Measurements from ENCODE around the gene ZNF362.
A peak's percentile ranks its signal among the peaks of the same experiment; 100 is the strongest.
"Not testable (repeated sequence)": the region's sequence is repeated elsewhere in the genome, so short reads cannot be mapped to it uniquely, and the experiment has no call there.

ZNF362 gene, protein sequence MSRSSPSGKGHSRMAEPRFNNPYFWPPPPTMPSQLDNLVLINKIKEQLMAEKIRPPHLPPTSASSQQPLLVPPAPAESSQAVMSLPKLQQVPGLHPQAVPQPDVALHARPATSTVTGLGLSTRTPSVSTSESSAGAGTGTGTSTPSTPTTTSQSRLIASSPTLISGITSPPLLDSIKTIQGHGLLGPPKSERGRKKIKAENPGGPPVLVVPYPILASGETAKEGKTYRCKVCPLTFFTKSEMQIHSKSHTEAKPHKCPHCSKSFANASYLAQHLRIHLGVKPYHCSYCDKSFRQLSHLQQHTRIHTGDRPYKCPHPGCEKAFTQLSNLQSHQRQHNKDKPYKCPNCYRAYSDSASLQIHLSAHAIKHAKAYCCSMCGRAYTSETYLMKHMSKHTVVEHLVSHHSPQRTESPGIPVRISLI

DNA sequence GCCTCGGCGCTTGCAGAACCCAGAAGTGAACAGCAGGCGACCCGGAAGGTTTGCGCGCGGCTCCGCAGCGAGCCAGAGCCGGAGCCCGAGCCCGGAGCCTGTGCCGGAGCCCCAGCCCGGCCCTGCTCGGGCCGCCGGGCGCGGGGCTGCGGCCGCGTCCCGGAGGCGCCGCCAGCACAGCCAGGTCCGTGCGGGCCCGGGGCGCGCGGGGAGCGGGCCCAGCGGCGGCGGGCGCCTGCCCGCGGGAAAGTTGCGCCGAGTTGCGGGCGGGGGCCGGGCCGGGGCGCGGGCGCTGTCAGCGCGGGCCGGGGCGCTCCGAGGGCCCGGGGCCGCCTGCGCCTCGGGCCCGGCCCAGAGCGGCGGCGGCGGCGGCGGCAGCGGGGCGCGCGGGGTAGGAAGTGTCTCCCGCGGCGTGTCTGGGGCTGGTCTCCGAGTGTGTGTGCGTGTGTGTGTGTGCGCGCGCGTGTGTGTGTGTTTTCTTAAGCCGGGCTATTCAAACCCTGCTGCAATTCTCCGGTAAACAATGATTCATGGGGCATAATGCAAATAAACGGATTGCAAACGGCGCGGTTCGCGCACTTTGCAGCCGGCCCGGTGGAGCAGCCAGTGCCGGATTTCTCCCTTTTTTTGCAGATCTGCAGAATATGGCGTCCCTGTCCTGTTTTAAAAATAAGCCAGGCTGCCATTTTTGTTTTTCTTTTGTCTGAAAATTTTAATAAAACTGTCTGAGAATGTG is at the start of gene ZNF362:
TSS of gene ZNF362 (plus strand) at position 22 of the 736 bp plus-strand sequence. CDS start 14,083 bp downstream, outside the sequence.
- DNase-seq (ENCODE audit: low read depth), result peak; percentile 49

- no peak for DNase-seq (ENCODE audit: low read depth)
Measured at GRCh38 chr1:33211972-33212371, 44.3 kb upstream of the ZNF362 start.

- no peak for DNase-seq (ENCODE audit: low read depth)
Measured at GRCh38 chr1:33219886-33220661, 36.2 kb upstream of the ZNF362 start.

DNA sequence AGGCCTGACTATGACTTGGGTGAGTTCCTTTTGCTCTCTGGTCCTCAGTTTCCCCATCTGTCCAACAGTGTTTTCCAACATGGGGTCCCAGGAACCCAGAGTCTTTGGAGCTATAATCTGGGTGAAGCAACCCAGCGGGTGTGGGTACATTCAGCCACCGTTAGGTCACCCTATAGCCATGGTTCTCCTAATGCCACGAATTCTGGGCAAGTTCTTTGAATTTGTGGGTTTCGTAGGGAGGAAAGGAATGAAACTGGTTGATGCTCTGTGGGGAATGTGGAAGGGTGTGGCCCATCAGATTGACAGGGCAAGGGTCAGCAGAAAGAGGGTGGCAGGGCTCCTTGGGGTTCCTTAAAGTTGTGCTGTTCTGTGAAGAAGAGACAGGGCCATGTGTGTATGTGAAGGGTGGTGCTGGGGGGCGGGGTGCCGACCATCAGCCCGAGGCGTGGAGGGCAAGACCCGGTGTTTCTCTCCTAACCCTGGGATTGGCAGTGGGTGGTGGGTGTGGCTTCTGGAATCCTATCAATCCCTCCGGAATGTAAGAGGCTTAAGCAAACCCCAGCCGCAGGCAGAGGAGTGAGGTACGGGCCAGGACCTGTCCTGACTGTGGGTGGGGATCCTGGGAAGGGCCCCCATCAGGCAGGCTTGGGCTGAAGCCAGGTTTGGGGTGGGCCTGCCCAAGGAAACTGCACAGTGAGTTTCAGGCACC is 35.5 kb upstream of the ZNF362 start:
- DNase-seq (ENCODE audit: low read depth), result no peak

GRCh38 chr1:33221385-33221758 is 34.9 kb upstream of the ZNF362 start:
- DNase-seq (ENCODE audit: low read depth), result no peak

GRCh38 chr1:33222381-33222780 is 33.9 kb upstream of the ZNF362 start:
- no peak for DNase-seq (ENCODE audit: low read depth)

- no peak for DNase-seq (ENCODE audit: low read depth)
Measured at GRCh38 chr1:33224166-33224707, 32.1 kb upstream of the ZNF362 start.

GRCh38 chr1:33225586-33225985 is 30.7 kb upstream of the ZNF362 start:
- DNase-seq (ENCODE audit: low read depth), result no peak

- DNase-seq (ENCODE audit: low read depth), result no peak
Measured at GRCh38 chr1:33228935-33229487, 27.3 kb upstream of the ZNF362 start.

DNA sequence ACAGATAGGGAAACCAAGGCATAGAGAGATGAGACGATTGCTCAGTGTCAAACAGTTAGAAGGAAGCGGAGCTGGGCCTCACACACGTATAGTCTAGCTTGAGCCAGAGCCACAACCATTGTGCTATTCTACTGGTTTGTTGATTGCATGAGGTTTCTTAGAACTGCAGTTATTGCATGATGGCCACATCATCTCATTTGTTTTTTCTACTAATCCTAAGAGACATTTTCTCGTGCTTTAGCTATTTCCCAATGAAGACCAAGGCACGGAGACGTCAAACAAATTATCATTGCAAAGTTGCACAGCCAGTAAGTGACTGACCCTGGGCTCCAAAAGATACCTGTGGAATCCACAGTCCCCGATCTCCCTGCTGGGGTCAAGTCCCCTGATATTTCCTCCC is 25.1 kb upstream of the ZNF362 start:
- no peak for DNase-seq (ENCODE audit: low read depth)

DNA sequence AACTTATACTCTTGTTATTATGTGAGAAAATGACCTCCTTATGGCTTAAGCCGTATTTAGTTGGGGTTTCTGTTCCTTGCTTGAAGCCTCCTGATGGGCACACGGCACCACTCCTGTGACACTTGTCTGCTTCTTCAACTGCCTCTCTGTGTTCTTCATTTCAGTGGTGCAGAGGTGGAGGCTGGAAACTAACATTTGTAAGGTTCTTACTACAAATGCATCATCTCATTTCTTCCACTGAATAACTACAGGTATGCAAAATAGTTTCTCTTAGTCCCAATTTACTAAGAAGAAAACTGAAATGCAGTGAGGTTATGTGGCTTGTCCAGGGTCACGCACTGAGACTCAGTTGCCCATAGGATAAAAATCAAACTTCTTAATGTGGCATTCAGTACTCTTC is 23.6 kb upstream of the ZNF362 start:
- no peak for DNase-seq (ENCODE audit: low read depth)

GRCh38 chr1:33234131-33234530 is 22.2 kb upstream of the ZNF362 start:
- no peak for DNase-seq (ENCODE audit: low read depth)

DNA sequence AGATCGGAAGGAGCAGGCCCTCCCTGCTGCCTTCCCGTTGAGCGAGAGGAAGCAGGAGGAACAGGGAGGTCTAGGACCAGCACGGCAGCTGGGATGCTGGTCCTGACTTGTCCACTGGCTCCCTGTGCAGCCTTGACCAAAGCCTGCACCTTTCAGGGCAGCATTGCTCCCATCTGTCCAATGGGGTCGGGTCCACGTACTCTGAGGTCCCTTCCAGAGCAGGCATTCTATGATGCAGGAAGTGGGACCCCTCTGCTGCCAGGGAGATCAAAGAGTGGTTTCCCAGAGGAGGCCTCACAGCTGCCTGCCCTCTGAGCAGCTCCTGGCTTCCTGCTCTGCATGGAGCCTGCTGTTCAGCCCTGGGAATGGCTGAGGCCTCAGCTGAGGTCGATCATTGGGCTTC is 21.7 kb upstream of the ZNF362 start:
- DNase-seq (ENCODE audit: low read depth), result no peak

DNA sequence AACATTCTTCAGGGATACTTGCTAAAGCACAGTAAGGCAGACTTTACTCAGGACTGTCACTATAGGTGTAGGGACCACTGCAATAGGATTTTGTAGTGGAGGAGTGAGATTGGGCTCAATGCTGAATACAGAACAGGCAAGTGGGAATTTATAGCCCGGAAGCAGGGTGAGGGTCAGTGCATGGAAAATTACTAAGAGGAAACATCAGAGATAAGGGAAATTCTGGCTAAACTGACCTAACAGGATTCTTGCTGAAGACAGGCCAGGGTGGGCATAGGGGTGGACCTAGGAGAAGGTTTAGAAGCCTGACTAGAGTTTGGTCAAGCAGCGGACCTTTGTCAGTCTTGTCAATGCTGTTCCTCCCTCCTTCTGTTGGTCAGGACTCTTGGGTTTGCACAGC is 20.8 kb upstream of the ZNF362 start:
- DNase-seq (ENCODE audit: low read depth), result no peak

GRCh38 chr1:33236498-33236897 is 19.8 kb upstream of the ZNF362 start:
- DNase-seq (ENCODE audit: low read depth), result no peak

GRCh38 chr1:33237579-33237978 is 18.7 kb upstream of the ZNF362 start:
- DNase-seq (ENCODE audit: low read depth), result no peak

GRCh38 chr1:33238194-33238724 is 18.0 kb upstream of the ZNF362 start:
- not testable (repeated sequence) for DNase-seq (ENCODE audit: low read depth)

GRCh38 chr1:33239410-33239809 is 16.9 kb upstream of the ZNF362 start:
- not testable (repeated sequence) for DNase-seq (ENCODE audit: low read depth)

DNA sequence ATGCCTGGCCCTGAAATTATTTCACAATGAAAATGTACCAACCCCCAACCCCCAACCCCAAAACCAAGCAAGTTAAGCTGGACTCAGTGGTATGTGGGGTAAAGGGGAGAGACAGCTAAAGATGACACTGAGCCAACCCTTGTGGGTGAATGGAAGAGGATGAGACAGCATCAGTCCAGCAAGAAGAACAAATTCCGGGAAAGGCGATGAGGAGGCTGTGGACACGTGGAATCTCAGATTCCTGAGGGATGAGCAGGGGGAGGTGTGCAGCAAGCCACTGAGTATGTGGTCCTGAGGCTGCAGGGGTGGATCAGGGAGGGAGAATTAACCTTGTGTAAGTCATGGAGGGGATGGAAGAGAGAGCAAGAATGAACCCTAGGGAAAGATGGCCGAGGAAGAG is 14.4 kb upstream of the ZNF362 start:
- DNase-seq (ENCODE audit: low read depth), result no peak

DNA sequence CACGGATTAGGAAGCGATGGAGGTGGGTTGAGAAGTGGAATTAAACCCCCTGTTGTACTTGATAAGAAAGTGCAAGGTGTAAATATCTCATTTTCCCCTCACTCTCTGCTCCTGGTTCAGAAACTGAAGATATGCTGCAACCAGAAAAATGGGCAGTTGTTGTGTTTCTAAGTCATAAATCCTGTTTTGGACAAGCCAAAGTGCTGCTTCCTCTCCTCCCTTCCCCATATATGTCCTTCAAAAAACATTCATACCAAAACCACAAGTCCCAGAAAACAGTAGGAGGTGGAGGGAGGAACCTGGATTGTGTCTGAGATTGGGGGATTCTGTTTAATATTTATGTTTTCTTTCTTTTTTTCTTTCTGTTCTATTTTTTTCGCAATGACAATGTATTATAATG is 13.6 kb upstream of the ZNF362 start:
- no peak for DNase-seq (ENCODE audit: low read depth)

- DNase-seq (ENCODE audit: low read depth), result no peak
Measured at GRCh38 chr1:33244143-33244808, 12.0 kb upstream of the ZNF362 start.

Measured in activated T-helper 1 cell treated with Interleukin-2 at 50 U/mL for 16 hours (primary cell).